GM12891 (cell line): ENCODE data around the gene UQCRHL.

Experiments
- PAX5 ChIP-seq: IDR thresholded peaks from 2 replicates; pipeline ENCODE4 v1.6.1; 2011; ENCODE audit warnings: low read length, moderate library complexity, mild to moderate bottlenecking; ENCODE audit not compliant: insufficient read depth, severe bottlenecking
- POLR2A ChIP-seq: IDR thresholded peaks from 2 replicates; pipeline ENCODE4 v1.6.1; 2011; ENCODE audit warnings: low read depth, low read length, control low read depth
- POLR2AphosphoS5 ChIP-seq: IDR thresholded peaks from 2 replicates; pipeline ENCODE4 v1.6.1; 2011; ENCODE audit warnings: low read depth, low read length, control low read depth
- POU2F2 ChIP-seq: IDR thresholded peaks from 2 replicates; pipeline ENCODE4 v1.6.1; 2011; ENCODE audit warnings: low read depth, mild to moderate bottlenecking, control low read depth, low read length, moderate library complexity
- SPI1 ChIP-seq: IDR thresholded peaks from 2 replicates; pipeline ENCODE4 v1.6.1; 2011; ENCODE audit warnings: low read depth, low read length, control low read depth
- TAF1 ChIP-seq: IDR thresholded peaks from 2 replicates; pipeline ENCODE4 v1.6.1; 2011; ENCODE audit warnings: low read depth, low read length, control low read depth

DNA sequence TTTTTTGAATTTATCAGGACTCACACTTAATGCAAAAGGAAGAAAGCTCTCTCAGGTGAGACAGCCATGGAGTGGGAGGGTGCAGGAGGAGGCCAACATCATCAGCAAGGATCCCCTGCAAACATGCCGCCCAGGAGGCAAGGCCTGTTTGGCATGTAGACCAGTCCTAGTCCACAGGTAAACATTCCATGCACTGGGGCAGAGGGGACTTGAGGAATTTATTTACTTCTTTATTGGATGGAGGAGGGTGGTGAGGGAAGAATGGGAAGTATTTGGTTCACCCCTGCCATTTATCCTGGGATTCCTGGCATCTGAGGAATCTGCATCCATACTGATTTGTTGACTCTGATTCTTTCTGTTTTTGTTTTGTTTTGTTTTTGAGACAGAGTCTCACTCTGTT lies 1.5 kb upstream of the UQCRHL start:
- TF ChIP-seq POLR2A: no peak
- no peak for TF ChIP-seq TAF1
- no peak for TF ChIP-seq POLR2AphosphoS5
- TF ChIP-seq PAX5: no peak
- TF ChIP-seq SPI1: no peak
- TF ChIP-seq POU2F2: no peak
